HG02870 (cell line): ENCODE measurements around the gene VAV2.
A peak's percentile ranks its signal among the peaks of the same experiment; 100 is the strongest.
"Not testable (repeated sequence)": the region's sequence is repeated elsewhere in the genome, so short reads cannot be mapped to it uniquely, and the experiment has no call there.

Experiments used
- ATAC-seq: cut with Tn5 transposase; IDR thresholded peaks from one replicate; pipeline ENCODE4 v1.9.1; 2021; ENCODE audit warnings: mild to moderate bottlenecking, moderate library complexity; ENCODE audit not compliant: unreplicated experiment

VAV2 gene

DNA sequence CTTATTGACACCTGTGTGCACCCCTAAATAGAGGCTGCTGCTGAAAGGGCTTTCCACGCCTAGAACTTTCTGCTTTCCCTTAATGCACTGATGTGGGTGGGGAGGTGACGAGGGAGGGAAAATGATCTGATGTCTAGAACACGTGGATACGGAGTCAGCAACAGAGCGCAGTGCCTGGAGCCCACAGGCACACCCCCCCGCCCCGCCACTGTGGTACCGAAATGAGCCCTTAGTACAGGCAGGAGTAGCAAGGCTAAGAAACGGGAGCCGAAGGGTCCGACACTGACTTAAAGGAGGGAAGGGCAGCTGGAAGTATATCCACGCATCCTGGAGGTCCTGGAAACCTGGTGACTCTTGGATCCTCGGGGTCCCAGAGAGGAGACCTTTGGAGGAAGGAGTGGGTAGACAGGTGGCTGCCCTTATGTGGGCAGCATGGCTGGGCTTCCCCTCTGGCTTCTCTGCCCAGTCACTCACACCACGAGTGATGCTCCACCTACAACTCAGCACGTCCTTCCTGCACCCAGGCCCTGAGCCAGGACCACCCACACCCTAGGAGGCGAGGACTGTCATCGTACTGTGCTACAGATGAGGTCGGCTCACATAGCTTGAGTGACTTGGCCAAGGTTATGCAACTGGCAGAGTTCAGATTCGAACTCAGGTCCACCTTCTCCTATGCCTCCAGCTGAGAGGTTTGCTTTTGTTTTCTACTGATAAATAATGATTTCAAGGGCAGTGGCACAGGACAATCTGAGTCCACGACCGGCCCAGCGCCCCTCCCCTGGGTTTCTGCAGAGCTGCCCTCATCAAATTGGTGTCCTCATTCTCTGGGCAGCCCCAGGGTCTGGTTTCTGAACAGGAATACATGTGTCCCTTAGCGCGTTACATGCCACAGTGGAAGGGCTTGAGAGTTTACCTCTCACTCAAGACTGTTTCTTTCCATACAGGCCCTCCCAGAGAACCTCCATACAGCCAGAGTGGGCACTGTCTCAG lies 4.7 kb upstream of the VAV2 start:
- ATAC-seq: no peak

DNA sequence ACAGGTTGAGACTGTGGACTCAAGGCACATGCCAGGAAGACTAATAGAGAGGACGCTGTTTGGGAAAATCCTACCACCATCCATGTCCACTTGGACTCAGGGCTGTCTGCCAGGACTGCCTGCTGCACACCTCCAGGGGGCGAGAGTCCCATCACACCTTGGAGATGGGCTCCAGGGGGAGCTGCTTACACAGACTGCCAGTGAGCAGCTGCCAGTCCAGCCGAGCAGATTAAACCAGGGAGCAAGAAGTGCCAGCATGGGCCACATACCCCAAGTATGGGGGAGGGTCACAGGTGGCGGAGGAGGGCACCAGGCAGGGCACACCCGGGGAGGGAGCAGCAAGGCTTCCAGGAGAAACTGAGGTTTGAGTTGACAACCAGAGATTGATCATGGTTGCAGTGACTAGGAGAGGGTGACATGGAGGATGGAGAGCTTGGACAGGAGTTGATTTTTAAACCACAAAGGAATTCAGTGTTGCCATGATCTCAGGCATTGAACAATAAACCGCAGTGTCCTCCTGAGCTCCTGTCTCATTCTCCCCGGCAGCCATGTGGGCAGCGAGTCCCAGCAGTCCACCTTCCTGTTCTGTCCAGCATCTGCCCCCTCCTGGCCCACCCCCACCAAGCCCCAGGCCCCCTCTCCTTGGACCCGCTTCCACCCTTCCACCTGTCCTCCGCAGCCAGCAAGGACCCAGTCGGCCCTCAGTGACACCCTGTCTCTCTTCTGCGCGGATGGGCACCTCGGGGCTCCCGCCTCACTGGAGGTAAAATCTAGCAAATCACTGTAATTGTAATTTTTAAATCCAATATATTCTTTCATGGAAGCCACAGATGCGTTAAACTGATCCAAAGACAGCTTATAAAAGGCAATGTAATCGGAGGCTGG lies 3.1 kb upstream of the VAV2 start:
- no peak for ATAC-seq

DNA sequence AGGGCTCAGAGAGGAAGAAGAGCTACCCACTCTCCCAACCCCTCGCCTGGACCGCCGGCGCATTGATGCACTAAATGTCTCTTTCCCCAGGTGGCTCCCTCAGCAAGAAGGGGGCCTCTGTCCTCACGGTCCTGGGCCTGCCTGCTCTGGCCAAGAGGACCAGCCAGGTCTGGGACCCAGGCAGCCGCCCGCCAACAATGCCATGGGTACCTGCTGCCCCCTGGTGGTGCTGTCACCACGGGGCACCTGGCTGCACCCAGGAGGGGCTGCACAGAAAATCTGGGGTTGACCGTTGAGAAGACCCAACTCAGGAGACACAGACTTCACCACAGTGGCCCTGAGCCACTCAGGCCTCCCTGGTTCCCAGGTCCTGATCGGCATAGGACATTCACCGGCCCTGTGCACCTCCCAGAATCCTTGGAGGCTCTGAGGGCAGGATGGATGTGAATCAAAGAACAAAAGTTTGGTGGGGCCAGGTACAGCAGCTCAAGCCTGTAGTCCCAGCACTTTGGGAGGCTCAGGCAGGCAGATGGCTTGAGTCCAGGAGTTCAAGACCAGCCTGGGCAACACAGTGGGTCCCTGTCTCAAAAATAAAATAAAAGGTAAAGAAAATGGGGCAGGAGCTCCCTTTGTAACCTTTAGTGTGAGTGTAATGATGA lies 2.4 kb upstream of the VAV2 start:
- no peak for ATAC-seq

DNA sequence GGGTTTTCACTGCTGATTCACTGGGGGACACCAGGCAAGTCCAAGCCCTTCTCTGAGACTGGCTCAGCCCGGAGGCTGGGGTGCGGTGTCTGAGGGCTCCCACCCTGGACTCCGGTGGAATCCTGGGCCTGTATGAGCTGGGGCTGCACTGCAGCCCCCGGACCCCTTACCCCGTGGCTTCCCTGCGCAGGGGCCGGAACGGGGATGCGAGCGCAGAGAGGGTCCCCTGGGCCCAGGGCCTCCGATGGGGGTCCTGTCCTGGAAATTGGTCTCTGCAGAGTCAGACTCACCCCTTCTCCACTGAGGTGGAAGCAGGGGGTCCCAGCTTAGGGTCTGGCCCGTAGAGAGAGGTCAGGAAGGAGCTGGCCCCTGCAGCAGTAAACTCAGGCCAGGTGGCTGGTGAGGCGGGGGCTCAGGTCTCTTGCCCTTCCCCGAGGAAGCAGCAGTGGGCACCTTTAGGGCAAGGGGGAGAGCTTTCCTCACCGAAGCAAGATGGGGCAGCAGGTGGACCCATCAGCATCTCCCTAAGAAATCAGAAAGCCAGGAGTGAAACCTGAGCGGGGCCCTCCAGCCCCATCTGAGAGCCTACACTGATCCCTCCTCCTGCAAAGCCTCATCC lies 1.6 kb upstream of the VAV2 start:
- ATAC-seq: no peak

DNA sequence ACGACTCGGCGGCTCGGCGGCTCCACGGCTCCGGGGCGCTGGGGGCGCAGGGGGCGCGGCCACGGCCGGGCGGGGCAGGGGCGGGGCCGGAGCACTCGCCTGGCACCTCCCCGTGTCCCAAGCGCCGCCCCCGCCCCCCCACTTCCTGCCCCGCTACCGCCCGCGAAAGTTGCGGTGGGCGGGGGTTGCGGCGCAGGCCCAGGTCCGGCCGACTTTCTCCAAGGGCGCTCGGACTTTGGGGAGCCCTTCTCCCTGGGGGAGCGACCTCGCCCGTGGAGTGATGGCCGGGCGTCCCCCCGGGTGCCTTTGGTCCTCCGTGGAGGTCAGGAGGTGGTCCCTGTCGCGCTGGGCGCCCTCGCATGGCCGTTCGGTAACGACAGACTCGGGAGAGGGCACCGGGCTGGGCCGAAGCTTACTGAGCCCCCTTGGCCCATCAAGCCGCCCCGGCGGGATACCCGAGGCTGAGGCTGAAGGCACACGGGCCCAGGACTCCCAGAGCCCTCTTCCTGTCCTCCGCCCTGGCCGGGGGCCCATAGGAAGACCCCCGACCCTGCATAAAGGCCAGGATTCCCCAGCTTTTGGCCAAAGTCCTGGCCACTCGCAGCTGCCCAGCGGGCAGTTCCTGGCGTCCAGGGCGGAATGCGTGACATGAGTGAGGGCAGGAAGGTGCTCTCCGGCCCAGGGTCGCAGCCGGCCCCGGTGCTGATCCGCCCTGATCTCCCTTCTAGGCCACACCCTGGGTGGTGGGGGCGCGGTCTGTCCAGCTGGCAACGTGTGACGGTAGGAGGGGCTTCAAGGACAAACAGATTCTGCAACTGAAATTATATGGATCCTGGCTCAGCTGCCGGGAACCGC lies 883 bp upstream of the VAV2 start:
- peak; percentile 44 for ATAC-seq

DNA sequence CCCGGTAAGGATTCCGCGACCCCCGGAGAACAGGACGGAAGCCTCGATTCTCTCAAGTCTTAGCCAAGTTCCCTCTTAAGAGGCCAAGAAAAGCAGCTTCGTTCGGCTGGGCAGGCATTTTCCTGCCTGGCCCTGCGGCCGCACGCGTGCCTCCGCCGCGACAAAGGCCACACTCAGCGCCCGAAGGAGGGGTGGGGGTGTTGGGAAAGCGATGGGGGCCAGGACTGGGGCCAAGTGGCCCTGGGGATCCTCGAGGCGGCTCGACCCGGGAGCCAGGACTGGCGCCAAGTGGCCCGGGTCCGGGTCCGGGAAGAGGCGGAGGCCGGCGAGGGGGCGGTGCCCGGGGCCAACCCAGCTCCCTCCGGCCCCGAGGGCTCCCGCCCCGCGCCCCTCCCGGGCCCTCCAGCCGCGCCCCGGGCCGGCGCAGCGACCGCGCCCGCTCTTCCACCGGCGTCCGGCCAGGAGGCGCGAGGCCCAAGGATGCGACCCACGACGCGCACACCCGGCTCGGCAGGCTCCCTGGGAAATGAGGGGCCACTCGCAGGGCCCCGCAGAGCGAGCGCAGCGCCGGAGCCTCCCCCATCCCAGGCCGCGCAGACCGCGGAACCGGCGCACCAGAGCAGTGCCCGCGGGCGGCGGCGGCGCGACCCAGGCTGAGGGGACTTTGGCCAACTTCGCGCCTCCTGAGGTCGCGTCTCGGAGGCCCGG lies 756 bp downstream of the VAV2 start:
- ATAC-seq: no peak

DNA sequence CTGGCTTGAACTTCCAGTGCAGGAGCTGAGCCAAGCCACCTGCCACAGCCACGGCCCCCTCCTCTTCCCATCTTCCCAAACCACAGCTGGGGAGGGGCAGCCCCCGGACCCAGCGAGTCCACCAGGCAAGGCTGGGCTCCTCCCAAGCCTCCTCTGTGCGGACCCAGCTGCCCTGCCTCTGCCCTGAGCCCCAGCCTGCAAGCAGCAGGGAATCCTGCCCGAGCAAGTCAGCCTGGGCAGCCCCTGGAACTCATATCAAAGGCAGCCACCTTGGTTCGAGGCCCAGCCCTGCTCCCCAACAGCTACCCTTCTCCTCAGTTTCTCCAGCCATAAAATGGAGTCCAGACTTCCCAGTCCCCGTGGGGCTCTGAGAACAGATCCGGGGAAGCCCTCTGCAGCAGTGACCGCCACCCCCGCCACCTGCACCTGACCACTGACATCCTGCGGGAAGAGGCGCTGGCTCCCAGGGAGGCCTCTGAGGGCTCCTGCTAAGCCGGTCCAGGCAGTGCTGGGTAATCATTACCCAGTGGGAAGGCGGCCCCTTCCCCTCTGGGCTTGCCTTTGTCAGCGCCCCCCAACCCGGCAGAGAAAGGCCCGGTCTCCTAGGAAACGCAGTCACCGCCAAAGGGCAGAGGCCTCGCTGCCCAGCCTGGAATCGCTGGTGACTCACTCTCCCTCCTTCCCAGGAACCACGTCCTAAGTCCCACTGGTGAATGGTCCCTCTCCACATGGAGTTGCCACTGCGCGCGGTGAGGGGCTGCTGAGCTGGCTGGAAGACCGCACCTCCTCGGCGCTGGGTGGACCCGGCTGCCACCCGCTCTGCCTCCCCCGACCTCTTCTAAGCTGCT lies 1.5 kb downstream of the VAV2 start:
- ATAC-seq: no peak

DNA sequence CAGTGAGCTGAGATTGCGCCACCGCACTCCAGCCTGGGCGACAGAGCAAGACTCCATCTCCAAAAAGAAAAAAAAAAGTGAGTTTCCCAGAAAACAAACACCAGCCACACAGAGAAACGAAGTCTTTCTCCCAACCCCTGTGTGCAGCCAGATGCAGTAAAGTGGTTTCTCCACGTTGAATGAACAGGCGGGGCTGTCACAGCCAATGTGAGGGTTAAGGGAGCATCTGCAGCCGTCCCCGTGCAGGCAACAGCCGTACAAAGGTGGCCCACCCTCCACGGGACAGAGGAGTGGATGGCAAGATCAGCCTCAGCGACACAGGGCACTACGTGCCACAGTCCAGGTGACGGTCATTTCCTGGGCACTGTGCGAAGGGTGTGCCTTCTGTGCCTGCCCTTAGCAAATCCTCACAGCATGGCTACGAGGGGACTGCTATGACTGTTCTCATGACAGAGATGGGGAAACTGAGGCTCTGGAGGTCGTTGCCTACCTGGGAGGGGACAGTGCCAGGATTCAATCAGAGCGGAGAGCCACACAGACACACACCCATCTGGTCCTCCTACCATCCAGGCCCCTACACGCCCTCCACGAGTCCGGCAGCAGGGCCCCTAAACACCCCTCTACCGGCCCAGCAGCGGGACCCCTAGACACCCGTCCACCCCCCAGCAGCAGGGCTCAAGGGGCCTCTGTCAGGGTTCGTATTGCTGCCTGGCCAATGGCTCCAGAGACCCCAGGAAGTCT lies 2.3 kb downstream of the VAV2 start:
- ATAC-seq: no peak

DNA sequence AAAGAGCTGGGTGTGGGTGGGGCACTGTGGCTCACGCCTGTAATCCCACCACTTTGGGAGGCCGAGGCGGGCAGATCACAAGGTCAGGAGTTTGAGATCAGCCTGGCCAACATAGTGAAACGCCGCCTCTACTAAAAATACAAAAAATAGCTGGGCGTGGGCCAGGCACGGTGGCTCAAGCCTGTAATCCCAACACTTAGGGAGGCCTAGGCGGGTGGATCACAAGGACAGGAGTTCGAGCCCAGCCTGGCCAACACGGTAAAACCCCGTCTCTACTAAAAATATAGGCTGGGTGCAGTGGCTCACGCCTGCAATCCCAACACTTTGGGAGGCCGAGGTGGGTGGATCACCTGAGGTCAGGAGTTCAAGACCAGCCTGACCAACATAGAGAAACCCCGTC lies 3.4 kb downstream of the VAV2 start:
- not testable (repeated sequence) for ATAC-seq

DNA sequence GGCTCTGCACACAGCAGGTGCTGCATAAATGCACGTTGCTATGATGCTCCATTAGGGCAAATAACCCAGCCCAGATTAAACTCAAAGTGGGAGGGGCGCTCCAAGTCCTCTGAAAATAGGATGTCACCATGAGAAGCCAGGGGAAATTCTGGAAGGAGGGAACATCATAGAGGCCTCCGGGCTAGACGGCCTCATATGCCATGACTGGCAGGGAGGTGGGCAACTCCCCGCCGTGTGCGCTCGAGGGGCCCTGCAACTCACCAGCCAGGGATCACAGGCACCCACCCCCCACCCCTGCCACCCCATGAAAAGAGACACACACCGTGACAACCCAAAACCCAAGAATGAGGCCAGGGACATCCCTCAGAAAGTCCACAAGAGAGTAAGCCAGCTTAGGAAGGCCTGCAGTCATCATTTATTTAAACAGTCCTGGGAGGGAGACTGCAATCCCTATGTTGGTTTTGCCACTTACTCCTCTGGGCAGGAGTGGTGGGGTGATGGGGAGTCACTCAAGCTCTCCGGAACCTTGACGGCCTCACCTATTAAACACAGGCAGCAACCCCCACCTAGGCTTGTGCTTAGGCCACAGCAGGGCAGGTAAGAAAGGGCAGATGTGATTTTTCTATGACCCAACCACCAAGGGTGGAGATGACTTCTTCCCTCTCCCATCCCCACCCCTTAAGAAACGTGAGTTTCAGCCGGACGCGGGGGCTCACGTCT lies 4.0 kb downstream of the VAV2 start:
- no peak for ATAC-seq

DNA sequence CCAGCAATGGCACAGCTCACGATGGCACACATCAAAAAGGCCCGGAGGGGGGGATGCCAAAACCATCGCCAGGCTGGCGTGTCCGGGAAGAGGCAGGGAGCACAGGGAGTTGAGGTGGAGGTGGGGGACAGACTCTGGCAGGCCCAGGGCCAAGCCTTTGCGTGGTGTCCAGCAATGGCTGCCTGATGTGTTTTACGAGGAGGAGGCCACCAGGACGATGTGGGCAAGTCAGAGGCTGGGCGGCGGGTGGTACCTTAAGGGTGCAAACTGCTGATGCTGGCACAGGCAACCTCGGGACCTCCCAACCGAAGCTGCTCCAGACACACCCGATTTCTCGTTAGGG lies 4.7 kb downstream of the VAV2 start:
- no peak for ATAC-seq

DNA sequence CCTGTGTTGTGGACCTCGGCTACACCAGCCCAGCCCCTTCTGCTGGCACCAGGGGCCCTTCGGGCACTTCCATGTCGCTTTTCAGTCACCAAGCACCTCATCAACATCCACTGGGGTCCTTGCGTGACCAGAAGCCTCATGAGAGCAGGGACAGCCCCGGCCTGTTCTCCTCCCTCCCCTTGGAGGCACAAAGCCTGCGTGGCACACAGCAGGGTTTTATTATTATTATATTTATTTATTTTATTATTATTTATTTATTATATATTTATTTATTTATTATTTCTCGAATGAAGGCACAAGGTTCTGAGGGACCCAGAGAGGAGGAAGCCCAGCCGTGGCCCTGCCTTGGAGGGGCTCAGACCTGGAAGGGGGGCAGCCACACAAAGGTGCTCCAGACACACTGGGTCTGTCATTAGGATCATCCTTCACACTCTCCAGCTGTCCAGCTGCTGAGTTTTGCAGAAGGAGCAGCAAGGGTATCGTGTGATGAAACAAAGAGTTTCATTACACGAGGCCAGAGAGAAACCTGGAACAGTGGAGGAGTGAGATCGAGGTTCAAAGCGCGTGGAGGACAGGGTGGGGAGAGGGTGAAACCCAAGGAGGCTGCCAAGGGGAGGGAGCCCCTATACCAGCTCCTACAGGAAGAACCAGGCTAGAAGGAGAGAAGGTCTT lies 5.2 kb downstream of the VAV2 start:
- ATAC-seq: no peak

DNA sequence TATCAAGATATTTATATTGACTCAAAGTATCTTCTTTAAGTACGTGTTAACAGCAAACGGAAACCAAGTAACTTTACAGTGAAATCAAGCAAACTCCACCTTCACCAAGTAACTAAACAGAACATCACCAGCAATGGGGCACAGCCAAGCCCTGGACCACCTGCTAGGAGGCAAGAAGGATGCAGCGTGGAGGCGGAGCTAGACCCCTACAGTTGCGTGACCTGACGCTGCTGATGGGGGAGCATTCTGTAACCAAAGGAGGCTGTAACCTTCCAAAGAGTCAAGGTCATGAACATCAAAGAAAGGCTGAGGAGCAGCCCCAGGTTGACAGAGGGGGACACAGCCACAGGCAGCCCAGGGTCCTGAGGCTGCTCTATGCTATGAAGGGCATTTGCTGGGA lies 6.1 kb downstream of the VAV2 start:
- ATAC-seq: no peak

DNA sequence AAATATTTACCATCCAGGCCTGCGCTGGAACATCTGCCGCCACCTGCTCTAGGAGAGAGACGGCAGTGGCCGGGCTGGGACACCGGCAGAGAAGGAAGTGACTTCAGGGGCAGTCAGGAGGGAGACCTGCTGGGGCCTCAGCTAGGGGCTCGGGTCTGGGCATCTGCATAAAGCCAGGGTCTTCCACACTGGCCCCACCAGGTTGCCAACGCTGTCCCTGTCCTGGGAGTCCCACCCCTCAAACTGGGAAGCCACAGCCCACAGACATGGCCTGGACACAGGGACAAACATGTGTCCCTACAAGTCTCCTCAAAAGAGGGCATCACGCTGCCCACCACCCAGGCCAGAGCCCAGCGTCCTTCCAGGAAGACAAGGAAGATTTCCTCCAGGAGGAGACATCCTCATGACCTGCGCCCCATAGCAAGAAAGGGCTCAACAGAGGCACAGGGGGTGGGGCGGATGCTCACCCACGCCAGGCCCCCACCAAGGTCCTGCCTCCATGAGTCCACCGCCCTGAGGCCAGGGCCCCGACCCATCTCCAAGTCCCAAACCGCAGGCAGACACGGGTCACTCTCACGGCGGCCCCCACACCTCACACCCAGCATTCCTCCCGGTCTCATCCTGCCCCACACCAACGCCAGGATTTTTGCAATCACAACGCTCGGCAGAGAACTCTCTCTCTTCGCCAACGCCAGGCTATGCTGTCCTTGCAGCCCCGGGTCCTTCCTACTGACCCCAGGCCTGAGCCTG lies 9.0 kb downstream of the VAV2 start:
- ATAC-seq: no peak

DNA sequence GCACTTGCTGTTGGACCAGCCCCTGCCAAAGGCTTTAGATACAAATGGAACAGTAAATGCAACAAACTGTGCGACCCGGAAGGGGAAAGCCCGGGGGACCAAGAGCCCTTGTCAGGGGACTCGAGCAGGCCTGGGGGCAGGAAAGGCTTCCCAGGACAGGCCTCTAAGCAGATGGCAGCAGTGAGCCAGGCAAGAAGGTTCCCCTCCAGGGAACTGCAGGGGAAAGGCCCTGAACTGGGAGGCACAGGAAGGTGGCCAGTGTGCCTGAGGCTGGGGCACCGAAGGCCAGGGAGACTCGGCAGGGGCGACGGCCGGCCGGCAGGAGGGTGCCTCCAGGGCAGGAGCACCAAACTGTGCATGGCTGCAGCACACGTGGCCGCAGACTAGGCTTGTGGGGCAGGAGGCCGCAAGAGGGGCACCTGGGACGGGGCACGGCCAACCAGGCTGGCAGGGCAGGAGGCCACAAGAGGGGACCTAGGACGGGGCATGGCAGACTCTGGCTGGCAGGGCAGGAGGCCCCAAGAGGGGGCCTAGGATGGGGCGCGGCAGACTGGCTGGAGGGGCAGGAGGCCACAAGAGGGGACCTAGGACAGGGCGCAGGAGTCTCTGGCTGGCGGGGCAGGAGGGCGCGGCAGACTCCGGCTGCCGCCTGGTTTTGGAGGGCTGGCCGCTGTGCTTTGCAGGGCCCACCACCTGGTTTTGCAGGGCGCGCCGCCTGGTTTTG lies 10.0 kb downstream of the VAV2 start:
- no peak for ATAC-seq
